HG03196 (cell line): ENCODE measurements around the gene SETBP1.
A peak's percentile ranks its signal among the peaks of the same experiment; 100 is the strongest.

Experiments
- ATAC-seq: cut with Tn5 transposase; IDR thresholded peaks from one replicate; pipeline ENCODE4 v1.9.1; 2021; ENCODE audit not compliant: unreplicated experiment

The SETBP1 gene

GRCh38 chr18:44859263-44859662, 178.6 kb downstream of the SETBP1 start:
- no peak for ATAC-seq

GRCh38 chr18:44859751-44860439, 179.2 kb downstream of the SETBP1 start:
- ATAC-seq = no peak

- no peak for ATAC-seq
Observed at GRCh38 chr18:44862112-44862511, 181.4 kb downstream of the SETBP1 start.

GRCh38 chr18:44866103-44866502, 185.4 kb downstream of the SETBP1 start:
- ATAC-seq = no peak

GRCh38 chr18:44869533-44869932, 188.8 kb downstream of the SETBP1 start:
- no peak for ATAC-seq

- ATAC-seq = no peak
Observed at GRCh38 chr18:44870631-44871502, 190.2 kb downstream of the SETBP1 start.

- peak; percentile 69 for ATAC-seq
Observed at GRCh38 chr18:44871771-44872170, 191.1 kb downstream of the SETBP1 start.

GRCh38 chr18:44876024-44876423, 195.3 kb downstream of the SETBP1 start:
- no peak for ATAC-seq

- no peak for ATAC-seq
Observed at GRCh38 chr18:44876755-44877154, 196.1 kb downstream of the SETBP1 start.

GRCh38 chr18:44878335-44878734, 197.6 kb downstream of the SETBP1 start:
- no peak for ATAC-seq

GRCh38 chr18:44880170-44880569, 199.5 kb downstream of the SETBP1 start:
- ATAC-seq = no peak

- ATAC-seq = no peak
Observed at GRCh38 chr18:44881461-44882162, 200.9 kb downstream of the SETBP1 start.

GRCh38 chr18:44882163-44882868, 201.6 kb downstream of the SETBP1 start:
- ATAC-seq = no peak

- ATAC-seq = no peak
Observed at GRCh38 chr18:44883671-44884070, 203.0 kb downstream of the SETBP1 start.

GRCh38 chr18:44884431-44884830, 203.7 kb downstream of the SETBP1 start:
- no peak for ATAC-seq

GRCh38 chr18:44885507-44885906, 204.8 kb downstream of the SETBP1 start:
- no peak for ATAC-seq

- ATAC-seq = peak; percentile 94
Observed at GRCh38 chr18:44887227-44887631, 206.5 kb downstream of the SETBP1 start.

GRCh38 chr18:44889111-44889510, 208.4 kb downstream of the SETBP1 start:
- ATAC-seq = no peak

- ATAC-seq = no peak
Observed at GRCh38 chr18:44893045-44893706, 212.5 kb downstream of the SETBP1 start.

GRCh38 chr18:44893966-44894365, 213.3 kb downstream of the SETBP1 start:
- ATAC-seq = no peak
